K562 (cell line): ENCODE results near the gene HFE. TPM values are rescaled to one million over a fixed set of nuclear protein-coding genes. Genes with fewer than 3 reads are reported as not detected.

ENCODE experiments used
- ATAC-seq: fragments of 200-7000 bp; cut with Tn5 transposase; 3 replicates; pipeline ENCODE4 v1.9.1; 2020; ENCODE audit warnings: moderate library complexity
- BruUV-seq: library from RNA; stranded (reverse); fragments of 400-500 nt; replicated peaks from 2 replicates; lab custom pipeline; 2021; lab: Mats Ljungman, UMichigan
- CTCF ChIA-PET: fragments of 300-600 bp; formaldehyde crosslinking; extraction: SDS; loops from one replicate; lab custom pipeline; 2021; ENCODE audit warnings: low intra/inter-chr PET ratio; lab: Yijun Ruan, JAX
- POLR2A ChIA-PET: fragments of 300-600, 350-650 bp; sonication (Branson Sonifier 250); formaldehyde crosslinking; extraction: SDS; loops from one replicate; lab custom pipeline; 2021; ENCODE audit warnings: antibody characterized with exemption, inconsistent platforms; lab: Yijun Ruan, JAX
- DNase-seq, 4 experiments: peaks; one replicate each; pipeline versions ENCODE4 v3.0.0 to v3.0.0-alpha.2; 2011 to 2018; ENCODE audit warnings: low spot score in 3 of 4, mixed read lengths in 3 of 4; ENCODE audit errors: extremely low read depth in 1 of 4
- FAIRE-seq: peaks from 2 replicates; lab custom pipeline; 2011; peaks lifted over from hg19 to GRCh38; lab: Jason Lieb, UNC
- H2AFZ ChIP-seq: 2 replicates; pipeline ENCODE4 v1.6.0; 2011; ENCODE audit warnings: low read depth, low read length, control low read depth, inconsistent platforms
- H3K27ac ChIP-seq: fragments of 200-600 bp; 3 replicates; pipeline ENCODE4 v1.8.0; 2011; ENCODE audit warnings: low read depth, mild to moderate bottlenecking, control low read depth, inconsistent platforms, low read length, moderate library complexity, mixed read lengths; ENCODE audit errors: extremely low read depth
- H3K27me3 ChIP-seq, 2 experiments: fragments of 300-600 bp in 1 of 2; 2 replicates in 1 of 2; 3 replicates in 1 of 2; pipeline versions ENCODE4 v1.6.0 to v1.8.0; 2011; ENCODE audit warnings: inconsistent platforms in 2 of 2, low read length in 2 of 2, mild to moderate bottlenecking in 1 of 2, mixed read lengths in 1 of 2, moderate library complexity in 1 of 2; ENCODE audit not compliant: control insufficient read depth in 2 of 2, insufficient read depth in 2 of 2
- H3K36me3 ChIP-seq: fragments of 300-600 bp; 3 replicates; pipeline ENCODE4 v1.8.0; 2011; ENCODE audit warnings: mild to moderate bottlenecking, low read length, inconsistent platforms; ENCODE audit not compliant: control insufficient read depth, insufficient read depth
- H3K4me1 ChIP-seq, 2 experiments: fragments of 200-600 bp in 1 of 2; replicated peaks in 1 of 2; 2 replicates in 1 of 2; 3 replicates in 1 of 2; pipeline versions ENCODE4 v1.5.1 to v1.8.0; 2011; ENCODE audit warnings: inconsistent platforms in 2 of 2, low read length in 2 of 2, mild to moderate bottlenecking in 1 of 2, mixed read lengths in 1 of 2, moderate library complexity in 1 of 2; ENCODE audit not compliant: control insufficient read depth in 2 of 2, insufficient read depth in 2 of 2
- H3K4me2 ChIP-seq: 2 replicates; pipeline ENCODE4 v1.6.1; 2011; ENCODE audit warnings: low read length, control low read depth, inconsistent platforms, mixed read lengths; ENCODE audit not compliant: insufficient read depth
- H3K4me3 ChIP-seq: fragments of 200-600 bp; sonication (generic), shearing (Covaris generic); 2 replicates; pipeline ENCODE4 v1.5.1; 2016; ENCODE audit warnings: control low read depth, inconsistent platforms
- H3K79me2 ChIP-seq: fragments of 200-600 bp; 3 replicates; pipeline ENCODE4 v1.8.0; 2011; ENCODE audit warnings: low read length, inconsistent platforms; ENCODE audit not compliant: control insufficient read depth, insufficient read depth
- H3K9ac ChIP-seq, 2 experiments: 2 replicates each; pipeline versions ENCODE4 v1.6.0 to v1.6.1; 2011; ENCODE audit warnings: low read depth in 2 of 2, low read length in 2 of 2, control low read depth in 1 of 2, inconsistent platforms in 1 of 2, mild to moderate bottlenecking in 1 of 2, mixed read lengths in 1 of 2; ENCODE audit not compliant: insufficient read depth in 1 of 2
- H3K9me1 ChIP-seq: one replicate; pipeline ENCODE4 v1.6.0; 2011; ENCODE audit warnings: inconsistent platforms, mild to moderate bottlenecking, low read length, moderate library complexity; ENCODE audit not compliant: control insufficient read depth, insufficient read depth
- H3K9me3 ChIP-seq: replicated peaks from 2 replicates; pipeline ENCODE4 v1.5.1; 2011; ENCODE audit warnings: low read depth, low read length, inconsistent platforms; ENCODE audit not compliant: control insufficient read depth, insufficient read depth
- H4K20me1 ChIP-seq: replicated peaks from 2 replicates; pipeline ENCODE4 v1.6.1; 2011; ENCODE audit warnings: low read length, inconsistent platforms, mixed read lengths; ENCODE audit not compliant: control insufficient read depth, insufficient read depth
- CBX2 ChIP-seq: fragments of 200-600 bp; sonication (generic); IDR thresholded peaks from one replicate; pipeline ENCODE4 v1.6.1; 2012; ENCODE audit warnings: mild to moderate bottlenecking, low read length, inconsistent platforms; ENCODE audit not compliant: insufficient read depth, poor library complexity, severe bottlenecking
- E2F8 ChIP-seq: fragments of 450-650 bp; IDR thresholded peaks from 2 replicates; pipeline ENCODE4 v1.7.1; 2018; ENCODE audit warnings: mild to moderate bottlenecking, low read depth; ENCODE audit not compliant: partially characterized antibody
- FOXJ2 ChIP-seq: fragments of 200-800 bp; sonication (Bioruptor generic); IDR thresholded peaks from 2 replicates; pipeline ENCODE4 v1.6.1; 2016; ENCODE audit warnings: missing genetic modification characterization, missing compliant biosample characterization
- RAD21 ChIP-seq, 2 experiments: fragments of 250-450 bp in 1 of 2; fragments of 450-650 bp in 1 of 2; sonication (Bioruptor Pico) in 1 of 2; formaldehyde crosslinking in 1 of 2; IDR thresholded peaks in 1 of 2; conservative IDR thresholded peaks in 1 of 2; 2 replicates each; pipeline versions ENCODE4 v1.4.0 to v1.8.0; 2020 to 2022; ENCODE audit warnings: mild to moderate bottlenecking in 2 of 2, moderate library complexity in 1 of 2
- SMAD1 ChIP-seq: fragments of 150-350 bp; IDR thresholded peaks from 2 replicates; pipeline ENCODE4 v1.6.1; 2014; ENCODE audit warnings: low read length, low read depth; ENCODE audit not compliant: partially characterized antibody
- TARDBP ChIP-seq: fragments of 450-650 bp; IDR thresholded peaks from 2 replicates; pipeline ENCODE4 v1.6.1; 2016
- ZNF232 ChIP-seq: sonication (generic); formaldehyde crosslinking; IDR thresholded peaks from 2 replicates; pipeline ENCODE4 v1.8.0; 2022; ENCODE audit warnings: mild to moderate bottlenecking, missing genetic modification reagents
- ZNF507 ChIP-seq: conservative IDR thresholded peaks from 2 replicates; pipeline ENCODE4 v1.6.1; 2017; ENCODE audit warnings: missing genetic modification characterization, missing compliant biosample characterization
- ZNF695 ChIP-seq: fragments of 450-650 bp; formaldehyde crosslinking; IDR thresholded peaks from 2 replicates; pipeline ENCODE4 v1.4.0; 2020; ENCODE audit warnings: mild to moderate bottlenecking, moderate library complexity
- WGBS: fragments of 100-300 bp; shearing (Covaris generic); methylation state at CpG from one replicate; pipeline ENCODE4 v1.1.6; 2016; ENCODE audit warnings: low coverage, mixed read lengths; ENCODE audit not compliant: insufficient coverage; ENCODE audit errors: missing lambda C conversion rate; 5-methylcytosine and 5-hydroxymethylcytosine counted together
- in situ Hi-C: fragments of 300-500 bp; cut with MboI; formaldehyde crosslinking; loops from 4 replicates; pipeline ENCODE4 v1.15.0; 2018; ENCODE audit warnings: inconsistent platforms, mixed read lengths
- intact Hi-C: fragments of 100-400 bp; cut with micrococcal nuclease; formaldehyde crosslinking; loops from 2 replicates; pipeline ENCODE4 v1.14.2; 2022
- polyA plus RNA-seq, 8 experiments: library from polyadenylated mRNA; depleted of rRNA in 4 of 8; stranded (reverse) in 5 of 8; unstranded in 3 of 8; fragments of >200 nt; fragmentation: Nextera tagmentation in 2 of 8; fragmentation: Illumina TruSeq in 1 of 8; extraction: Ambion mirVana in 2 of 8; extraction: Trizol in 1 of 8; gene quantifications; 2 replicates each; pipeline versions ENCODE4 v1.2.1 to v1.2.3, GENCODE V29; 2011 to 2014; ENCODE audit warnings: inconsistent platforms in 1 of 8, missing spikeins in 1 of 8
- total RNA-seq, 7 experiments: library from RNA; depleted of rRNA in 6 of 7; stranded (reverse); fragments of >200 nt in 6 of 7; fragmentation: Illumina TruSeq in 2 of 7; extraction: Trizol in 2 of 7; gene quantifications; 2 replicates each; pipeline versions ENCODE4 v1.2.1 to v1.2.3, GENCODE V29; 2011 to 2021; ENCODE audit warnings: low replicate concordance in 1 of 7
- TF ChIP-seq, protein P1 (sequence below): fragments of 250-450 bp; sonication (Bioruptor Pico); IDR thresholded peaks from 2 replicates; pipeline ENCODE4 v1.4.0; 2020; ENCODE audit warnings: mild to moderate bottlenecking, moderate library complexity
- TF ChIP-seq, protein P2 (sequence below): sonication (generic); formaldehyde crosslinking; IDR thresholded peaks from 2 replicates; pipeline ENCODE4 v1.8.1; 2022; ENCODE audit warnings: missing genetic modification reagents

The HFE gene
- total and polyA plus RNA-seq, 9 of the 15 experiments (the other 6 are each of a cell fraction or from before 2014, with no cell fraction given): 0.14 to 1.2 (median 0.76) TPM

- peaks cover 98% of the 10 kb centered on the region for H3K79me2 ChIP-seq
- no peaks in the 10 kb centered on the region for H3K9me1 ChIP-seq
- WGBS: 1% methylated on average over 16 of the region's 18 CpGs
- H3K9me3 ChIP-seq: no peaks in the 10 kb centered on the region
- H3K27ac ChIP-seq: peak overlapping the region; percentile 95
- ATAC-seq (no peak), FAIRE-seq (no peak), DNase-seq (peak in 2 of 4 experiments; percentile 24 to 72)
- peaks cover 24% of the 10 kb centered on the region for H4K20me1 ChIP-seq
- BruUV-seq: no TSS peak
- peaks cover 37% of the 10 kb centered on the region for H3K36me3 ChIP-seq
- ChIA-PET POLR2A (interaction anchor here (0.7 to 3.2 kb wide), 7 partner anchors 9 to 95 kb away, joined by 3 to 14 read pairs (median 5); a partner anchor contains a TSS), CTCF (interaction anchor here (0.6 kb wide), 1 partner anchor 176 kb away, joined by 6 read pairs; no protein-coding TSS in a partner anchor)
- peak overlapping the region; percentile 72 for H3K4me3 ChIP-seq
- peak overlapping the region; percentile 3; the same call in 1 of the 2 replicates for H2AFZ ChIP-seq
- intact Hi-C loops (loop anchor here (1.0 to 10.0 kb wide), 5 partner anchors 18 to 1773 kb away; a partner anchor contains a TSS), in situ Hi-C loops (loop anchor here (5.0 to 10.0 kb wide), 3 partner anchors 76 to 1713 kb away; a partner anchor contains a TSS)
- H3K27me3 ChIP-seq: no peaks in the 10 kb centered on the region
- peaks cover 3 to 8% of the 10 kb centered on the region in 2 experiments; a peak in 4 of 5 replicates for H3K4me1 ChIP-seq
- H3K9ac ChIP-seq: peak overlapping the region; percentile 90 to 96
- H3K4me2 ChIP-seq: peak overlapping the region; percentile 93
- TF ChIP-seq, protein P1, sequence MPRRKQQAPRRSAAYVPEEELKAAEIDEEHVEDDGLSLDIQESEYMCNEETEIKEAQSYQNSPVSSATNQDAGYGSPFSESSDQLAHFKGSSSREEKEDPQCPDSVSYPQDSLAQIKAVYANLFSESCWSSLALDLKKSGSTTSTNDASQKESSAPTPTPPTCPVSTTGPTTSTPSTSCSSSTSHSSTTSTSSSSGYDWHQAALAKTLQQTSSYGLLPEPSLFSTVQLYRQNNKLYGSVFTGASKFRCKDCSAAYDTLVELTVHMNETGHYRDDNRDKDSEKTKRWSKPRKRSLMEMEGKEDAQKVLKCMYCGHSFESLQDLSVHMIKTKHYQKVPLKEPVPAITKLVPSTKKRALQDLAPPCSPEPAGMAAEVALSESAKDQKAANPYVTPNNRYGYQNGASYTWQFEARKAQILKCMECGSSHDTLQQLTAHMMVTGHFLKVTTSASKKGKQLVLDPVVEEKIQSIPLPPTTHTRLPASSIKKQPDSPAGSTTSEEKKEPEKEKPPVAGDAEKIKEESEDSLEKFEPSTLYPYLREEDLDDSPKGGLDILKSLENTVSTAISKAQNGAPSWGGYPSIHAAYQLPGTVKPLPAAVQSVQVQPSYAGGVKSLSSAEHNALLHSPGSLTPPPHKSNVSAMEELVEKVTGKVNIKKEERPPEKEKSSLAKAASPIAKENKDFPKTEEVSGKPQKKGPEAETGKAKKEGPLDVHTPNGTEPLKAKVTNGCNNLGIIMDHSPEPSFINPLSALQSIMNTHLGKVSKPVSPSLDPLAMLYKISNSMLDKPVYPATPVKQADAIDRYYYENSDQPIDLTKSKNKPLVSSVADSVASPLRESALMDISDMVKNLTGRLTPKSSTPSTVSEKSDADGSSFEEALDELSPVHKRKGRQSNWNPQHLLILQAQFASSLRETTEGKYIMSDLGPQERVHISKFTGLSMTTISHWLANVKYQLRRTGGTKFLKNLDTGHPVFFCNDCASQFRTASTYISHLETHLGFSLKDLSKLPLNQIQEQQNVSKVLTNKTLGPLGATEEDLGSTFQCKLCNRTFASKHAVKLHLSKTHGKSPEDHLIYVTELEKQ (CRISPR knock-in tag): no peak
- TF ChIP-seq TARDBP: no peak
- TF ChIP-seq SMAD1: no peak
- no peak for TF ChIP-seq ZNF507 (tag)
- TF ChIP-seq, protein P2, sequence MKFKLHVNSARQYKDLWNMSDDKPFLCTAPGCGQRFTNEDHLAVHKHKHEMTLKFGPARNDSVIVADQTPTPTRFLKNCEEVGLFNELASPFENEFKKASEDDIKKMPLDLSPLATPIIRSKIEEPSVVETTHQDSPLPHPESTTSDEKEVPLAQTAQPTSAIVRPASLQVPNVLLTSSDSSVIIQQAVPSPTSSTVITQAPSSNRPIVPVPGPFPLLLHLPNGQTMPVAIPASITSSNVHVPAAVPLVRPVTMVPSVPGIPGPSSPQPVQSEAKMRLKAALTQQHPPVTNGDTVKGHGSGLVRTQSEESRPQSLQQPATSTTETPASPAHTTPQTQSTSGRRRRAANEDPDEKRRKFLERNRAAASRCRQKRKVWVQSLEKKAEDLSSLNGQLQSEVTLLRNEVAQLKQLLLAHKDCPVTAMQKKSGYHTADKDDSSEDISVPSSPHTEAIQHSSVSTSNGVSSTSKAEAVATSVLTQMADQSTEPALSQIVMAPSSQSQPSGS: no peak
- TF ChIP-seq E2F8: peak; percentile 30
- TF ChIP-seq FOXJ2 (tag): peak; percentile 43; the same call in 1 of the 2 replicates
- TF ChIP-seq RAD21 (CRISPR knock-in tag; conservative IDR thresholded peaks at IDR 0.05 in 1 of 2, IDR thresholded peaks at IDR 0.05 in 1 of 2): no peak
- TF ChIP-seq ZNF232 (CRISPR knock-in tag): no peak
- no peak for TF ChIP-seq CBX2
- TF ChIP-seq ZNF695 (CRISPR knock-in tag): no peak
Observed at GRCh38 chr6:26121141-26122004, 34.1 kb downstream of the HFE start.
